Tibial nerve (tissue), 4 donors: ENCODE data around the gene WDR81. TPM values are rescaled to one million over a fixed set of nuclear protein-coding genes. Genes with fewer than 3 reads are reported as not detected.
A peak's percentile ranks its signal among the peaks of the same experiment; 100 is the strongest.
"Not testable (repeated sequence)": the region's sequence is repeated elsewhere in the genome, so short reads cannot be mapped to it uniquely, and the experiment has no call there.

Experiments used
- DNase-seq, 2 donors: peaks; one replicate each; pipeline ENCODE4 v3.0.0-alpha.2; 2019; ENCODE audit warnings: low spot score in 2 of 2
- H3K27ac ChIP-seq, 4 donors: fragments of 200-600 bp; sonication (generic) in 3 of 4; one replicate each; pipeline ENCODE4 v1.5.1; 2017 to 2019; ENCODE audit warnings: mild to moderate bottlenecking in 1 of 4
- H3K27me3 ChIP-seq, 2 donors: fragments of 200-600 bp; sonication (generic) in 1 of 2; one replicate each; pipeline versions ENCODE4 v1.5.1 to v1.6.0; 2017 to 2019
- H3K36me3 ChIP-seq, 3 donors: fragments of 200-600 bp; sonication (generic); one replicate each; pipeline ENCODE4 v1.5.1; 2018 to 2019
- H3K4me1 ChIP-seq, 4 donors: fragments of 200-600 bp; sonication (generic) in 3 of 4; one replicate each; pipeline ENCODE4 v1.5.1; 2017 to 2019
- H3K4me3 ChIP-seq, 4 donors: fragments of 200-600 bp; sonication (generic) in 3 of 4; one replicate each; pipeline ENCODE4 v1.5.1; 2017 to 2019; ENCODE audit warnings: mild to moderate bottlenecking in 1 of 4, moderate library complexity in 1 of 4
- H3K9me3 ChIP-seq, 4 donors: fragments of 200-600 bp; sonication (generic) in 3 of 4; one replicate each; pipeline ENCODE4 v1.5.1; 2017 to 2019
- EP300 ChIP-seq, 2 donors: sonication (generic); formaldehyde crosslinking; IDR thresholded peaks; one replicate each; pipeline ENCODE4 v1.6.1; 2017; ENCODE audit warnings: antibody characterized with exemption in 2 of 2, mild to moderate bottlenecking in 1 of 2
- POLR2A ChIP-seq, 2 donors: fragments of 450-650 bp; IDR thresholded peaks; one replicate each; pipeline ENCODE4 v1.6.1; 2017; ENCODE audit warnings: antibody characterized with exemption in 2 of 2, mild to moderate bottlenecking in 2 of 2, moderate library complexity in 2 of 2
- WGBS, 2 donors: methylation state at CpG; one replicate each; pipeline ENCODE4 v1.1.5; 2018; 5-methylcytosine and 5-hydroxymethylcytosine counted together
- total RNA-seq, 4 donors: library from RNA; depleted of rRNA; stranded (reverse); fragments of >200 nt; gene quantifications; one replicate each; pipeline ENCODE4 v1.1.0, GENCODE V29; 2016
- TF ChIP-seq, protein P1 (sequence below), 5 experiments: fragments of 200-600 bp in 3 of 5; fragments of 450-650 bp in 2 of 5; sonication (generic) in 3 of 5; IDR thresholded peaks; one replicate each; pipeline ENCODE4 v1.5.1; 2016 to 2019; ENCODE audit warnings: antibody characterized with exemption in 5 of 5, mild to moderate bottlenecking in 3 of 5, moderate library complexity in 2 of 5

WDR81 gene
- total RNA-seq, 4 donors from 2014 or later = 54.4 to 111 (median 92.0) TPM

DNA sequence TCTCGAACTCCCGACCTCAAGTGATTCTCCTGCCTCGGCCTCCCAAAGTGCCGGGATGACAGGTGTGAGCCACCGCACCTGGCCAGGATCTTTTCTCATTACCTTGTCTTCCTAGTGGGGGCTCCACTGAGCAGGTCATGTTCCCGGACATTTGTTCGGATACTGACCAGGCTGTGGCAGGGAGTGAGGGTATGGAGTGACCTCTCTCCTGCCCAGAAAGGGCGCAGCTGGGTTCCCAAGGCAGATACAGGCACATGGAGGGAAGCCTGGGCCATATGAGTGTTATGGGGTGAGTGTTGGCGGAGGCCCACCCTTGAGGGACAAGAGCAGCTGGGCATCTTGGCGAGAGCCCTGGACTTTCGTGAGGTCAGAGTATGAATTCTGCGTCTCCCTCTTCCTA, 42.9 kb downstream of the WDR81 start:
- H3K27ac ChIP-seq = peak overlapping the region in 2 of 4 donors; percentile 46 to 90
- 86 to 87% methylated on average over 12 of the region's 12 CpGs for WGBS, 2 donors

DNA sequence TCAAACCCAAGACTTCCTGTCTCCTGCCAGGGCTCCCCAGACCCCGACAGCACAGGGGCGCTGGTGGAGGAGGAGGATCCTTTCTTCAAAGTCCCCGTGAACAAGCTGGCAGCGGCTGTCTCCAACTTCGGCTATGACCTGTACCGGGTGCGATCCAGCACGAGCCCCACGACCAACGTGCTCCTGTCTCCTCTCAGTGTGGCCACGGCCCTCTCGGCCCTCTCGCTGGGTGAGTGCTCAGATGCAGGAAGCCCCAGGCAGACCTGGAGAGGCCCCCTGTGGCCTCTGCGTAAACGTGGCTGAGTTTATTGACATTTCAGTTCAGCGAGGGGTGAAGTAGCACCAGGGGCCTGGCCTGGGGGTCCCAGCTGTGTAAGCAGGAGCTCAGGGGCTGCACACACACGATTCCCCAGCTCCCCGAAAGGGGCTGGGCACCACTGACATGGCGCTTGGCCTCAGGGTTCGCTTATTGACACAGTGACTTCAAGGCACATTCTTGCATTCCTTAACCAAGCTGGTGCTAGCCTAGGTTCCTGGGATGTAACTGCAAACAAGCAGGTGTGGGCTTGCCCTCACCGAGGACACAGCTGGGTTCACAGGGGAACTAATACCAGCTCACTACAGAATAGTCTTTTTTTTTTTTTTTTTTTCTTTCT, 45.4 kb downstream of the WDR81 start:
- Histone ChIP-seq H3K27me3 (no peaks in the 10 kb centered on the region), H3K9me3 (no peaks in the 10 kb centered on the region), H3K27ac (peak overlapping the region in 2 of 4 donors; percentile 28 to 48), H3K36me3 (peaks cover 0 to 52% (median 0%) of the 10 kb centered on the region in 3 donors), H3K4me1 (peaks cover 0 to 57% (median 12%) of the 10 kb centered on the region in 4 donors), H3K4me3 (no peak overlapping the region)
- no peak for DNase-seq
- no peak for TF ChIP-seq POLR2A (IDR thresholded peaks at IDR 0.05)
- TF ChIP-seq, protein P1, sequence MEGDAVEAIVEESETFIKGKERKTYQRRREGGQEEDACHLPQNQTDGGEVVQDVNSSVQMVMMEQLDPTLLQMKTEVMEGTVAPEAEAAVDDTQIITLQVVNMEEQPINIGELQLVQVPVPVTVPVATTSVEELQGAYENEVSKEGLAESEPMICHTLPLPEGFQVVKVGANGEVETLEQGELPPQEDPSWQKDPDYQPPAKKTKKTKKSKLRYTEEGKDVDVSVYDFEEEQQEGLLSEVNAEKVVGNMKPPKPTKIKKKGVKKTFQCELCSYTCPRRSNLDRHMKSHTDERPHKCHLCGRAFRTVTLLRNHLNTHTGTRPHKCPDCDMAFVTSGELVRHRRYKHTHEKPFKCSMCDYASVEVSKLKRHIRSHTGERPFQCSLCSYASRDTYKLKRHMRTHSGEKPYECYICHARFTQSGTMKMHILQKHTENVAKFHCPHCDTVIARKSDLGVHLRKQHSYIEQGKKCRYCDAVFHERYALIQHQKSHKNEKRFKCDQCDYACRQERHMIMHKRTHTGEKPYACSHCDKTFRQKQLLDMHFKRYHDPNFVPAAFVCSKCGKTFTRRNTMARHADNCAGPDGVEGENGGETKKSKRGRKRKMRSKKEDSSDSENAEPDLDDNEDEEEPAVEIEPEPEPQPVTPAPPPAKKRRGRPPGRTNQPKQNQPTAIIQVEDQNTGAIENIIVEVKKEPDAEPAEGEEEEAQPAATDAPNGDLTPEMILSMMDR (IDR thresholded peaks at IDR 0.05) = no peak
- TF ChIP-seq EP300 (IDR thresholded peaks at IDR 0.05) = no peak
- 26 to 47% methylated on average over 16 to 18 of the region's 21 CpGs for WGBS, 2 donors

More for the DNA sequence above, 42.9 kb downstream of the WDR81 start:
- DNase-seq = no peak
- Histone ChIP-seq H3K4me3 (no peak overlapping the region), H3K27me3 (peaks cover 0 to 5% of the 10 kb centered on the region in 2 donors), H3K9me3 (no peaks in the 10 kb centered on the region), H3K36me3 (peaks cover 0 to 38% (median 0%) of the 10 kb centered on the region in 3 donors), H3K4me1 (peaks cover 0 to 58% (median 19%) of the 10 kb centered on the region in 4 donors)
- TF ChIP-seq POLR2A (IDR thresholded peaks at IDR 0.05) = no peak
- TF ChIP-seq, protein P1 (IDR thresholded peaks at IDR 0.05) = no peak
- TF ChIP-seq EP300 (IDR thresholded peaks at IDR 0.05) = no peak

DNA sequence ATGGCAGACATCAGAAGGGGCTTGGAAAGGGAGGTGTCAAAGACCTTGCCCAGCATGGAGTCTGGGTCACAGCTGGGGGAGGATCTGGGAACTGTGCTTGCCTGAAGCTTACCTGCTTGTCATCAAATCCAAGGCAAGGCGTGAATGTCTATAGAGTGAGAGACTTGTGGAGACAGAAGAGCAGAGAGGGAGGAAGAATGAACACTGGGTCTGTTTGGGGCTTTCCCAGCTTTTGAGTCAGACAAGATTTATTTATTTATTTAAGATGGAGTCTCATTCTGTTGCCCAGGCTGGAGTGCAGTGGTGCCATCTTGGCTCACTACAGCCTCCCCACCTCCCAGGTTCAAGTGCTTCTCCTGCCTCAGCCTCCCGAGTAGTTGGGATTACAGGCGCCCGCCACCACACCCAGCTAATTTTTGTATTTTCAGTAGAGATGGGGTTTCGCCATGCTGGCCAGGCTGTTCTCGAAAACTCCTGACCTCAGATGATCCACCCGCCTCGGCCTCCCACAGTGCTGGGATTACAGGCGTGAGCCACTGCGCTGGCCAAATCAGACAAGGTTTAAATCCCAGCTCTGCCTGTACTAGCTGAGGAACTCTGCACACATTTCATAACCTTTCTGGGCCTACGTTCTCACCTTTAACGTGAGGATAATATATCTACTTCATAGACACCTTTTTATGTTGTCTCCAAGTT, 48.6 kb downstream of the WDR81 start:
- DNase-seq = peak in 1 of 2 donors; percentile 52
- H3K4me1 ChIP-seq = peaks cover 0 to 36% (median 9%) of the 10 kb centered on the region in 4 donors
- H3K9me3 ChIP-seq, H3K27me3 ChIP-seq: not testable (repeated sequence)
- H3K4me3 ChIP-seq = peak overlapping the region in 1 of 4 donors; percentile 26
- 78 to 80% methylated on average over 12 of the region's 12 CpGs for WGBS, 2 donors
- H3K36me3 ChIP-seq = peaks cover 0 to 71% (median 0%) of the 10 kb centered on the region in 3 donors
- peak in 1 of 2 donors; percentile 43 for TF ChIP-seq EP300 (IDR thresholded peaks at IDR 0.05)
- H3K27ac ChIP-seq = peak overlapping the region in 3 of 4 donors; percentile 48 to 92 (median 79)

DNA sequence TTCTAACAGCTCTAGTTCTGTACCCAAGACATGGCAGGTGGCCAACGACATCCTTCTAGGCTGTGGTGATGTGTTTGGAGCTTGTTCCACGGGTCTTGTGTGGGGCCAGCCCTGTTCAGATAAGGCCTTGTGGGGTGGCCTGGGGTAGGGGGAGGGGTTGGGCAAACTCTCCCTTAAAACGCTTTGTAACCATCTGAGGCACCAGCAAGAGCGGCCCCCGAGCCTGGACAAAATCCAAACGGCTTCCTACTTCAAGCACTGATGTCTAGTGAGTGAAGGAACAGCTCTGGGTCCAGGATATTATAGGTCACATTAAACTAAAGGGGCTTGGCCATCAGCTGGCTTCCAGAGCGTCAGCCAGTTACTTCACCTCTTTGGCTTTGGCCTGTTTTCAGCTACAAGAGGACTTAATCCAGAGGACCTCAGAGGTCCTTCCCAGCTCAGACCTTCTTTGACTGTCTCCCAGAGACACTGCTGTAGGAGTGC, 49.2 kb downstream of the WDR81 start:
- peak in 1 of 2 donors; percentile 50 for DNase-seq
- TF ChIP-seq EP300 (IDR thresholded peaks at IDR 0.05) (peak in 1 of 2 donors; percentile 5), POLR2A (IDR thresholded peaks at IDR 0.05) (no peak)
- Histone ChIP-seq H3K4me1 (peaks cover 0 to 39% (median 9%) of the 10 kb centered on the region in 4 donors), H3K9me3 (no peaks in the 10 kb centered on the region), H3K27ac (peak overlapping the region; percentile 19 to 92 (median 64)), H3K27me3 (no peaks in the 10 kb centered on the region), H3K4me3 (no peak overlapping the region), H3K36me3 (peaks cover 0 to 77% (median 0%) of the 10 kb centered on the region in 3 donors)
- 44 to 50% methylated on average over 7 of the region's 7 CpGs for WGBS, 2 donors

DNA sequence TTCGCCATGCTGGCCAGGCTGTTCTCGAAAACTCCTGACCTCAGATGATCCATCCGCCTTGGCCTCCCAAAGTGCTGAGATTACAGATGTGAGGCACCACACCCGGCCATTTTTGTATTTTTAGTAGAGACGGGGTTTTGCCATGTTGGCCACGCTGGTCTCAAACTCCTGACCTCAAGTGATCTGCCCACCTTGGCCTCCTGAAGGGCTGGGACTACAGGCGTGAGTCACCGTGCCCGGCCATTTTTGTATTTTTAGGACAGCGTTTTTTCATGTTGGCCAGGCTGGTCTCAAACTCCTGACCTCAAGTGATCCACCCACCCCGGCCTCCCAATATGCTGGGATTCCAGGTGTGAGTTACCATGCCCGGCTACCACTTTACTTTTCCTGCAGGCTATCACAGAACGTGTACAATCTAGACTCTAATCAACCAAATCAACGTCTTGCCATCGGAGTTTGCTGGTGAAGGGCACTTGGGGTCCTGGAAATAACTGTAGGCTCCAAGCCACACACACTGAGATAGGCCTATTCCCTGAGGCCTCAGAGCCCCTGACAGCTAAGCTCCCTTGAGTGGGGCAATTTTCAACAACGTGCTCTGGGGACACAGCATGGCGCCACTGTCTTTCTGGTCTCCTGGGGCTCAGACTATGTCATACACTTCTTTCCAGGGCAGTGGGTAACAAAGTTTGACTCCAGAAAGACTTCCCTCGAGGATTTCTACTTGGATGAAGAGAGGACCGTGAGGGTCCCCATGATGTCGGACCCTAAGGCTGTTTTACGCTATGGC, 50.1 kb downstream of the WDR81 start:
- WGBS, 2 donors = 85 to 89% methylated on average over 21 of the region's 21 CpGs
- Histone ChIP-seq H3K9me3 (no peaks in the 10 kb centered on the region), H3K4me3 (no peak overlapping the region), H3K36me3 (peaks cover 0 to 81% (median 0%) of the 10 kb centered on the region in 3 donors), H3K27me3 (no peaks in the 10 kb centered on the region), H3K4me1 (peaks cover 0 to 39% (median 9%) of the 10 kb centered on the region in 4 donors), H3K27ac (peak overlapping the region; percentile 15 to 92 (median 49))
- TF ChIP-seq, protein P1 (IDR thresholded peaks at IDR 0.05) = no peak
- TF ChIP-seq POLR2A (IDR thresholded peaks at IDR 0.05) (no peak), EP300 (IDR thresholded peaks at IDR 0.05) (no peak)
- no peak for DNase-seq
